IMR-90 (cell line): ENCODE data around the gene AMIGO3.

Experiments used
- BHLHE40 ChIP-seq: fragments of 150-350 bp; IDR thresholded peaks from 2 replicates; pipeline ENCODE4 v1.6.1; 2016; ENCODE audit warnings: mild to moderate bottlenecking, low read depth, low read length
- CEBPB ChIP-seq: IDR thresholded peaks from 2 replicates; pipeline ENCODE4 v1.6.1; 2012; ENCODE audit warnings: low read depth, low read length, improper control_type of control experiment
- CHD1 ChIP-seq: IDR thresholded peaks from 2 replicates; pipeline ENCODE4 v1.6.1; 2012; ENCODE audit warnings: low read depth, low read length, improper control_type of control experiment
- CTCF ChIP-seq: conservative IDR thresholded peaks from 2 replicates; pipeline ENCODE4 v1.5.1; 2012; ENCODE audit warnings: mild to moderate bottlenecking, low read depth, low read length, improper control_type of control experiment
- FOS ChIP-seq: fragments of 150-350 bp; IDR thresholded peaks from 2 replicates; pipeline ENCODE4 v1.6.1; 2016; ENCODE audit warnings: low read depth, low read length
- MAFK ChIP-seq: IDR thresholded peaks from 2 replicates; pipeline ENCODE4 v1.6.1; 2012; ENCODE audit warnings: low read depth, low read length, improper control_type of control experiment
- MAZ ChIP-seq: IDR thresholded peaks from 2 replicates; pipeline ENCODE4 v1.6.1; 2012; ENCODE audit warnings: low read depth, mild to moderate bottlenecking, low read length, improper control_type of control experiment, moderate library complexity, borderline replicate concordance
- MXI1 ChIP-seq: IDR thresholded peaks from 2 replicates; pipeline ENCODE4 v1.6.1; 2012; ENCODE audit warnings: low read depth, mild to moderate bottlenecking, low read length, moderate library complexity, borderline replicate concordance
- POLR2A ChIP-seq: IDR thresholded peaks from 2 replicates; pipeline ENCODE4 v1.6.1; 2012; ENCODE audit warnings: mild to moderate bottlenecking, low read depth, low read length
- RAD21 ChIP-seq: IDR thresholded peaks from 2 replicates; pipeline ENCODE4 v1.6.1; 2012; ENCODE audit warnings: low read length, improper control_type of control experiment
- RCOR1 ChIP-seq: IDR thresholded peaks from 2 replicates; pipeline ENCODE4 v1.6.1; 2012; ENCODE audit warnings: mild to moderate bottlenecking, low read length, improper control_type of control experiment; ENCODE audit not compliant: insufficient replicate concordance
- RFX5 ChIP-seq: IDR thresholded peaks from 2 replicates; pipeline ENCODE4 v1.8.0; 2012; ENCODE audit warnings: low read depth, mild to moderate bottlenecking, low read length, moderate library complexity
- SMC3 ChIP-seq: fragments of 150-350 bp; IDR thresholded peaks from 2 replicates; pipeline ENCODE4 v1.6.1; 2016; ENCODE audit warnings: low read depth, mild to moderate bottlenecking, antibody characterized with exemption, low read length, moderate library complexity
- USF2 ChIP-seq: fragments of 150-350 bp; IDR thresholded peaks from 2 replicates; pipeline ENCODE4 v1.6.1; 2017; ENCODE audit warnings: mild to moderate bottlenecking, antibody characterized with exemption, low read length, low read depth

GRCh38 chr3:49757197-49757596, 37.7 kb upstream of the AMIGO3 start:
- TF ChIP-seq MAFK, result no peak
- no peak for TF ChIP-seq USF2
- TF ChIP-seq CTCF, result no peak
- TF ChIP-seq BHLHE40, result no peak
- no peak for TF ChIP-seq MXI1
- no peak for TF ChIP-seq RAD21
- no peak for TF ChIP-seq RCOR1
- no peak for TF ChIP-seq CEBPB
- no peak for TF ChIP-seq POLR2A
- no peak for TF ChIP-seq RFX5
- no peak for TF ChIP-seq SMC3
- TF ChIP-seq CHD1, result no peak
- TF ChIP-seq FOS, result no peak
- no peak for TF ChIP-seq MAZ
